ENCODE measurements around the gene PDXDC1. TPM values are rescaled to one million over a fixed set of nuclear protein-coding genes. Genes with fewer than 3 reads are reported as not detected.
"Not testable (repeated sequence)": the region's sequence is repeated elsewhere in the genome, so short reads cannot be mapped to it uniquely, and the experiment has no call there.

The PDXDC1 gene
- total and polyA plus RNA-seq, 9 of the 15 experiments (the other 6 are each of a cell fraction or from before 2014, with no cell fraction given) = 5.1 to 95.4 (median 45.8) TPM

- ATAC-seq; CTCF ChIA-PET (ENCODE audit: low intra/inter-chr PET ratio); H3K27me3 ChIP-seq (ENCODE audit: control insufficient read depth in 2 of 2, insufficient read depth in 2 of 2, low read length in 2 of 2); H3K4me1 ChIP-seq (replicated peaks in 1 of 2; ENCODE audit: control insufficient read depth in 2 of 2, insufficient read depth in 2 of 2, low read length in 2 of 2); H3K9me3 ChIP-seq (replicated peaks; ENCODE audit: control insufficient read depth, insufficient read depth, low read depth, low read length); BruUV-seq (replicated peaks); H3K4me3 ChIP-seq; DNase-seq (ENCODE audit: extremely low read depth in 1 of 4, low spot score in 3 of 4); H3K79me2 ChIP-seq (ENCODE audit: control insufficient read depth, insufficient read depth, low read length); H3K9me1 ChIP-seq (ENCODE audit: control insufficient read depth, insufficient read depth, low read length); H3K27ac ChIP-seq (ENCODE audit: extremely low read depth, low read depth, low read length); in situ Hi-C loops (cut with MboI); intact Hi-C loops (cut with micrococcal nuclease); H2AFZ ChIP-seq (ENCODE audit: low read depth, low read length); H4K20me1 ChIP-seq (replicated peaks; ENCODE audit: control insufficient read depth, insufficient read depth, low read length); H3K4me2 ChIP-seq (ENCODE audit: insufficient read depth, low read length): not testable (repeated sequence)
- peaks cover 59% of the 10 kb centered on the region; the same call in 2 of the 3 replicates for H3K36me3 ChIP-seq (ENCODE audit: control insufficient read depth, insufficient read depth, low read length)
- 0 out of 4 replicates have a peak overlapping the region, but pooled peaks of 1 of the 2 experiments have one; percentile 74 for H3K9ac ChIP-seq (ENCODE audit: insufficient read depth in 1 of 2, low read depth in 2 of 2, low read length in 2 of 2)
- 92% methylated on average over 25 of the region's 27 CpGs for WGBS (ENCODE audit: insufficient coverage, low coverage, missing lambda C conversion rate)
- peak; percentile 72 for FAIRE-seq
- TF ChIP-seq POLR2G (IDR thresholded peaks at IDR 0.05; ENCODE audit: low read depth, low read length) = peak; percentile 60
- 0 out of 2 replicates have a peak, but pooled peaks have one; percentile 20 for TF ChIP-seq POLR2A (conservative IDR thresholded peaks at IDR 0.05)
- POLR2A ChIA-PET = interaction anchor here (0.6 kb wide), 1 partner anchor 709 kb away, joined by 3 read pairs; no protein-coding TSS in a partner anchor
Observed at GRCh38 chr16:15028801-15029698, 54.2 kb downstream of the PDXDC1 start.

DNA sequence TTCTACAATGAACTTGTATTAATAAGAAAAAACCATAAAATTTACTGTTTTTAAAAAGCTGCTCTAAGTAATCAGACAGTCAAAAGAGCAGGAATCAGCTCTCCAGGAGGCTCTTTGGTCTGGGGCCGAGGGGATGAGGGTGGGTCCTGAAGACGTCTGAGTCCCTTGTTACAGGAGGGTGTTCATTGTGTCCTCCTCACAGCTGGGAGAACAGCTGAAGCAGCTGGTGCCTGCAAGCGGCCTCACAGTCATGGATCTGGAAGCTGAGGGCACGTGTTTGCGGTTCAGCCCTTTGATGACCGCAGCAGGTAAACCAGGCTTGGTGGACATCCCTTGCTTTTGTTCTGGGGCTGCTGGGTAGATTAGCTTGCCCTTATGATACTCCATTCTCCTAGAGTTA lies 54.9 kb downstream of the PDXDC1 start:
- FAIRE-seq = not testable (repeated sequence)

More for the DNA sequence above, 54.9 kb downstream of the PDXDC1 start:
- in situ Hi-C loops (cut with MboI); POLR2A ChIA-PET; H3K4me1 ChIP-seq (replicated peaks in 1 of 2; ENCODE audit: control insufficient read depth in 2 of 2, insufficient read depth in 2 of 2, low read length in 2 of 2); H3K27me3 ChIP-seq (ENCODE audit: control insufficient read depth in 2 of 2, insufficient read depth in 2 of 2, low read length in 2 of 2); H3K27ac ChIP-seq (ENCODE audit: extremely low read depth, low read depth, low read length); H3K4me3 ChIP-seq; DNase-seq (ENCODE audit: extremely low read depth in 1 of 4, low spot score in 3 of 4); H3K9me3 ChIP-seq (replicated peaks; ENCODE audit: control insufficient read depth, insufficient read depth, low read depth, low read length); H3K9ac ChIP-seq (ENCODE audit: insufficient read depth in 1 of 2, low read depth in 2 of 2, low read length in 2 of 2); H3K79me2 ChIP-seq (ENCODE audit: control insufficient read depth, insufficient read depth, low read length); H3K4me2 ChIP-seq (ENCODE audit: insufficient read depth, low read length); H3K9me1 ChIP-seq (ENCODE audit: control insufficient read depth, insufficient read depth, low read length); H4K20me1 ChIP-seq (replicated peaks; ENCODE audit: control insufficient read depth, insufficient read depth, low read length); ATAC-seq; CTCF ChIA-PET (ENCODE audit: low intra/inter-chr PET ratio); intact Hi-C loops (cut with micrococcal nuclease); H2AFZ ChIP-seq (ENCODE audit: low read depth, low read length): not testable (repeated sequence)
- peaks cover 64% of the 10 kb centered on the region; the same call in 2 of the 3 replicates for H3K36me3 ChIP-seq (ENCODE audit: control insufficient read depth, insufficient read depth, low read length)
- TSS peak; percentile 53 for BruUV-seq (replicated peaks)
- TF ChIP-seq SUPT5H (IDR thresholded peaks at IDR 0.05) = 0 out of 2 replicates have a peak, but pooled peaks have one; percentile 23
- 82% methylated on average over 6 of the region's 6 CpGs for WGBS (ENCODE audit: insufficient coverage, low coverage, missing lambda C conversion rate)

All from K562 (cell line).